Kidney (tissue), 14 donors: ENCODE results near the gene STRN3. TPM values are rescaled to one million over a fixed set of nuclear protein-coding genes. Genes with fewer than 3 reads are reported as not detected.

Source experiments
- DNase-seq, 5 donors: peaks; one replicate each; pipeline ENCODE4 v3.0.0-alpha.2; 2013 to 2020
- FAIRE-seq: peaks from 2 replicates; lab custom pipeline; 2012; peaks lifted over from hg19 to GRCh38; lab: Jason Lieb, UNC
- H3K27ac ChIP-seq, 2 donors: one replicate each; pipeline ENCODE4 v1.7.0; 2013; ENCODE audit warnings: low read depth in 2 of 2, low read length in 2 of 2, inconsistent platforms in 1 of 2
- H3K27me3 ChIP-seq: one replicate; pipeline ENCODE4 v1.7.1; 2013; ENCODE audit warnings: low read length, inconsistent platforms; ENCODE audit not compliant: control insufficient read depth, insufficient read depth
- H3K36me3 ChIP-seq, 3 donors: one replicate each; pipeline versions ENCODE4 v1.7.0 to v1.7.1; 2013; ENCODE audit warnings: low read length in 3 of 3, control low read depth in 1 of 3, inconsistent platforms in 1 of 3; ENCODE audit not compliant: insufficient read depth in 3 of 3, control insufficient read depth in 2 of 3
- H3K4me1 ChIP-seq, 3 donors: one replicate each; pipeline versions ENCODE4 v1.7.0 to v1.7.1; 2013; ENCODE audit warnings: low read length in 3 of 3, inconsistent platforms in 1 of 3, low read depth in 1 of 3; ENCODE audit not compliant: control insufficient read depth in 2 of 3, insufficient read depth in 2 of 3
- H3K4me3 ChIP-seq, 3 donors: one replicate each; pipeline versions ENCODE4 v1.7.0 to v1.8.1; 2013; ENCODE audit warnings: low read length in 3 of 3, control low read depth in 1 of 3, inconsistent platforms in 1 of 3
- H3K9ac ChIP-seq, 3 donors: one replicate each; pipeline versions ENCODE4 v1.7.0 to v1.7.1; 2013; ENCODE audit warnings: low read length in 3 of 3, control low read depth in 1 of 3, inconsistent platforms in 1 of 3
- H3K9me3 ChIP-seq, 3 donors: one replicate each; pipeline versions ENCODE4 v1.7.0 to v1.7.1; 2013; ENCODE audit warnings: low read length in 3 of 3, control low read depth in 1 of 3, inconsistent platforms in 1 of 3; ENCODE audit not compliant: control insufficient read depth in 2 of 3, insufficient read depth in 1 of 3
- intact Hi-C: fragments of 100-400 bp; cut with DNase I; formaldehyde crosslinking; loops from one replicate; pipeline ENCODE4 v1.11.1; 2022
- polyA plus RNA-seq: library from polyadenylated mRNA; stranded (reverse); fragments of 350-450 nt; fragmentation: Illumina TruSeq; extraction: RNeasy Lipid Tissue Mini Kit (QIAGEN cat#74804); gene quantifications from one replicate; pipeline ENCODE4 v1.2.3, GENCODE V29; 2014; ENCODE audit warnings: low read depth, low replicate concordance; ENCODE audit not compliant: insufficient read depth
- total RNA-seq: library from RNA; stranded (reverse); fragmentation: NEBNext Ultra II Directional; extraction: Animal tissue kit (Norgen Biotek cat#: 25700); gene quantifications from one replicate; pipeline ENCODE4 v1.2.1, GENCODE V29; 2021
- TF ChIP-seq, protein P1 (sequence below): IDR thresholded peaks from 3 replicates; pipeline ENCODE4 v1.5.1; 2012; ENCODE audit warnings: mild to moderate bottlenecking, moderate library complexity, borderline replicate concordance; ENCODE audit not compliant: insufficient read depth; ENCODE audit errors: extremely low read depth
- donor health status: control.
- donor health status: control.
- donor health status: control.
- donor health status: control.
- donor health status: control.
- donor health status: DM: yes; HTN: yes; CAD: no.
- donor health status: Normal renal cell carcinoma (clear cell type).

STRN3 gene
- total and polyA plus RNA-seq, 2 donors from 2014 or later, result 10.6 to 52.9 TPM

- Histone ChIP-seq H3K27me3 (no peaks in the 10 kb centered on the region), H3K9me3 (no peaks in the 10 kb centered on the region), H3K36me3 (no peaks in the 10 kb centered on the region), H3K9ac (peak overlapping the region; percentile 72 to 89 (median 88)), H3K4me1 (peaks cover 0 to 6% (median 3%) of the 10 kb centered on the region in 3 donors), H3K4me3 (peak overlapping the region; percentile 80 to 97 (median 94)), H3K27ac (peak overlapping the region; percentile 96 to 98)
- TF ChIP-seq, protein P1, sequence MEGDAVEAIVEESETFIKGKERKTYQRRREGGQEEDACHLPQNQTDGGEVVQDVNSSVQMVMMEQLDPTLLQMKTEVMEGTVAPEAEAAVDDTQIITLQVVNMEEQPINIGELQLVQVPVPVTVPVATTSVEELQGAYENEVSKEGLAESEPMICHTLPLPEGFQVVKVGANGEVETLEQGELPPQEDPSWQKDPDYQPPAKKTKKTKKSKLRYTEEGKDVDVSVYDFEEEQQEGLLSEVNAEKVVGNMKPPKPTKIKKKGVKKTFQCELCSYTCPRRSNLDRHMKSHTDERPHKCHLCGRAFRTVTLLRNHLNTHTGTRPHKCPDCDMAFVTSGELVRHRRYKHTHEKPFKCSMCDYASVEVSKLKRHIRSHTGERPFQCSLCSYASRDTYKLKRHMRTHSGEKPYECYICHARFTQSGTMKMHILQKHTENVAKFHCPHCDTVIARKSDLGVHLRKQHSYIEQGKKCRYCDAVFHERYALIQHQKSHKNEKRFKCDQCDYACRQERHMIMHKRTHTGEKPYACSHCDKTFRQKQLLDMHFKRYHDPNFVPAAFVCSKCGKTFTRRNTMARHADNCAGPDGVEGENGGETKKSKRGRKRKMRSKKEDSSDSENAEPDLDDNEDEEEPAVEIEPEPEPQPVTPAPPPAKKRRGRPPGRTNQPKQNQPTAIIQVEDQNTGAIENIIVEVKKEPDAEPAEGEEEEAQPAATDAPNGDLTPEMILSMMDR, result no peak
- FAIRE-seq (no peak), DNase-seq (peak in 2 of 5 donors; percentile 23 to 52)
- intact Hi-C loops, result no loop called here
Measured at GRCh38 chr14:31024577-31025366, 1.4 kb downstream of the STRN3 start.

DNA sequence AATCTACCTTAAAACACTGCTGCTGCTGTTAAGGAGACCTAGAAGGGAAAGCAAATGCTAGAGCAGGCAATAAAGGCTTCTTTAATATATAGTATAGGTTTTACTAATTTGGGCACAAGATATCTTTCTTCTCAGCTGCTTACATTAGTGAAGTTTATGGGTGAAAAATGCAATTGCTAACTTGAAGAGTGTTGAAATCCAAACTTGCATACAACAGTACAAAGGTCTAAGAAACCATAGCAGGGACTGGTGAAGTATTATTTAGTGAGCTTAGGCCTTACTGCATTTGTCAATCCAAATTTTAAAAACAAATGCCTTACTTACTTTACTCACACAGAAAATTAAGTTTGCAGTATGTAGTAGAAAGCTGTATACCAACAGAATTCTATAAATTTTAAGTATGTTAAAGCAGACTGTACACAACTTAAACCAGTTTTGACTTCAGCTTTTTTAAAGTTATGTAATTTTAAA is 2.1 kb downstream of the STRN3 start:
- H3K4me3 ChIP-seq, result peak overlapping the region; percentile 2 to 97 (median 80)
- FAIRE-seq (no peak), DNase-seq (no peak)
- peak overlapping the region in 2 of 3 donors; percentile 54 to 72 for H3K9ac ChIP-seq
- H3K27me3 ChIP-seq, result no peaks in the 10 kb centered on the region
- intact Hi-C loops, result no loop called here
- H3K27ac ChIP-seq, result no peak overlapping the region
- TF ChIP-seq, protein P1, result no peak
- peaks cover 0 to 6% (median 3%) of the 10 kb centered on the region in 3 donors for H3K4me1 ChIP-seq
- H3K9me3 ChIP-seq, result no peaks in the 10 kb centered on the region
- H3K36me3 ChIP-seq, result no peaks in the 10 kb centered on the region

DNA sequence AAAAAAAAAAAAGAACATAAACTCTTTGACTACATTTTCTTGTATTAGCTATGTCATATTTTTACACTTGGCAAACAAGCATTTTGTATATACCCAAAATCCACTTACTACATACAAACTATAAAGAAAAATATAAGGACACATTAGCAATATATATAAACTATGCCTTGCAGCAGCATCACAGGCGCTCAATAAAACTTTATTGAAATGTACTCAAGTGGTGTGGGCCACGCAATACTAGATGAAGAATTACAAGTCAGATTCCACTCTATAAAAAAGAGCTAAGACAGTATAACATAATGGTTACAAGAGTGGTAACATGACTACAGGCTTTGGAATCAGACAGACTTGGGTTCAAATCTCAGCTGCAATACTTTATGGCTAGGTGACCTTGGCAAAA is 3.8 kb downstream of the STRN3 start:
- TF ChIP-seq, protein P1, result no peak
- Histone ChIP-seq H3K36me3 (no peaks in the 10 kb centered on the region), H3K9me3 (no peaks in the 10 kb centered on the region), H3K4me1 (peaks cover 0 to 6% (median 3%) of the 10 kb centered on the region in 3 donors), H3K9ac (no peak overlapping the region), H3K27me3 (no peaks in the 10 kb centered on the region), H3K27ac (no peak overlapping the region), H3K4me3 (no peak overlapping the region)
- FAIRE-seq, result no peak
- intact Hi-C loops, result no loop called here
- DNase-seq, result no peak
